Measurements from ENCODE around the gene MAN1C1.
"Not testable (repeated sequence)": the region's sequence is repeated elsewhere in the genome, so short reads cannot be mapped to it uniquely, and the experiment has no call there.

The MAN1C1 gene

DNA sequence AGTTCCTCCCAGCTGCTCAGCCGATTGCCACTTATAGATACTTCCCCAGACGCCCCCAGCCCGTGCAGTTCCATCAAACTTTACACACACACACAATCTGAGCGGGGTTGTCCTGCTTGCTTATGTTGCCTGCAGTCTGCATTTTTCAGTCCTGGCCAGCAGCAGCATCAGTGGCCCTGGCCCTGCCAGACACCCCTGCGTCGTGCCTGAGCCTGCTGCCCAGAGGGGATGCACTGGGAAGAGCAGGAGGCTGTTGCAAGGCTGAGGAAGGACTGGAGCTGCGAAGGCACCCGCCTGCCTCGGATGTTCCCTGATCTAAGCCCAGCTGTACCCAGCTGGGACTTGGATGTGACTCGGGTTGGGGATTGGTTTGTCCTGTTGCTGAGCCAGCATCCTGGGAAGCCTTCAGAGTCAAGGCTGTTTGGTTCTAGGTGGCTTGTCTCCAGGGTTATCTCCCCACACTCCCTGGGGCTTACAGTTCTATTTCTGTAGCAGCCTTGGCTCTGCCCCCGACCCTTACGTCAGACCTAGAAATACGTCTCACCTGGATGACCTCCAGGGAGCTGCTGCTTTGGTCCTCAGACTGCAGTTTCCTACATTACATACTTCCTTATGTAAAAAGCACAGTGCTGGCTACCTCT, 42.3 kb downstream of the MAN1C1 start:
- DNase-seq = no peak

DNA sequence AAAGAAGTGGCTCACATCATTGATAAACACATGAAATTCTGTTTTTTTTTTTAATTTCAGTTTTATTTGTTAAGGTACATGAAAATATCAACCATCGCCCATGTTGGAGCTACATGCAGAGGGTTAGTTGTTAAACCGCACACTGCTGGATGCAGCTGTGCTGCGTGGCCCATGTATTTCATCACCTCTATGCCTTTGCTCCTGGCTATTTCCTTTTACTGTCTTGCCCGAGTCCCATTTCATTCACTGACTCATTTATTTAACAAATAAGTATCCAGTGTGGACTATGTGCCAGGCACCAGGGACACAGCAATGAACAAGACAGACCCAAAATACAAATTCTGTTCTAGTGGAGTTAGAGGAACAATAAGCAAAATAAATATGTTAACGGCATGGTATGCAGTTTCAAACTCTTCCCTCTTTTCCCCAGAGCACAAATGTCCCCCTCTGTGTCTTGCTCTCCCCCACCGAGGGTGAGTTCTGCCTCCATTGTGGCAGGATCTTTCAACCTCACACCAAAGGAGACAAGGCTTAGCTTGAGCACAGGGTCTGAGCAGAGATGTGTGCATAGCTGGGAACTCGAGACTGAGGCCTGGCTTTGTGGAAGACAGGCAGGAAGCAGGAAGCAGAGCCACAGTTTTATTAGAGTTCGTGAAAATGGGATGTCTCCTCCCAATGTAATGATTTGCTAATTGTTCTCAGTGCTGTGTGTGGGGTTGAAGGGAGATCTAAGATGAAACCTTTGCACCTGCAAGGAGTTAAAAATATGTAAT, 44.6 kb downstream of the MAN1C1 start:
- DNase-seq = no peak

DNA sequence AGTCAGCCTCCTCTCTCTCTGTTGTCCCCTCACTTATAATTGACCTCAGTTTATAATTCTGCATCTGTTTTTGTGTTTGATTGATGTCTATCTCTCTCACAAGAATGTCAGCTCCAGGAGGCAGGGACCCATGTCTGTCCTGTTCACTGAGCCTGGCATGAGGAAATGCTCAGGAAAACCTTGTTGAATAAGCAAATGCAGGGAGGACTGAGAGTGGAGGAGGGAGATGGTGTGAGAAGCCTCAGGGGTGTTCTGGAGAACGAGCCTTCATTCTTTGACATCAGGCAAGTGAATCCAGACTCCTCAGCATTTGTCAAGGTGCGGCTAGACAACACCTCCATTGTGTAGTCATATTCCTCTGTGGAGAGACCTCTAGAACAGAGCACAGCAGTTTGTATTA, 45.5 kb downstream of the MAN1C1 start:
- DNase-seq = no peak

GRCh38 chr1:25662959-25663358, 46.4 kb downstream of the MAN1C1 start:
- not testable (repeated sequence) for DNase-seq

DNA sequence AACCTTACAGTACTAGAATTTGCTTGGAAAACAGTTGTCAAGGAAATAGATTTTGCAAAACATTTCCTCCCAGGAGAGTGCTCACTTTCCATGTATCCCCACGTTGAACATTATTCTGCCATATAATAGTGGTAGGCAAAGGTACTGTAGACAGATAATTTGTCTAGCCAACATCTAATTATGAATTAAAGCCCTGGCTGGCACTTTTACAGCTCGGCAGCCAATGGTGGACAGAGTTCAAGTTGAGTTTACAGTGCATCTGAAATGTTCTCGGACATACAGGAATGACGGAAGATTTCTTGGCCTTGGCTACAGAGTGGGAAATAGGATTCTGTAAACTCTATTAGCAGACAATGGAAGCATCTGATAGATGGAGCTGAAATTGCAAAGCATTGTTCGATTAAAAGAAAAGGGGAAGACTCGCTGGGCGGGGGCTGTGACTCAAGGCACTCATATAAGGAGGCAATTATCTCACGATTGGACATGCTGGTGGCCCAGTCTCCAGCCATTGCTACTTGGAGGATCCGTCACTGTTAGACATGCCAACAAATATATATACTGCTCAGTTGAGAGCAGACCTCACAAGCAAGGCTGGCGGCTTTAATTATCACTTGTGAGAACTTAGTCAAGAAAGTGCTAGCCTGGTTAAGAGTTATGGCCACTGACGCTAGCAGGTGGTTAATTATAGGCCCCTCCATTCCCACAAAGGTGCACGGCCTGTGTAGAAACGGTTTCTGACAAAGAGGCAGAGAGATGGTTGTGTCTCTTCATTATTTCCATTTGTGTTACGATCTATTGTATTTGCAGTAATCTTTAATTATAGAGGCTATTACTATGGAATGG, 48.0 kb downstream of the MAN1C1 start:
- DNase-seq = no peak

GRCh38 chr1:25666460-25666859, 49.9 kb downstream of the MAN1C1 start:
- no peak for DNase-seq

- DNase-seq = no peak
Observed at GRCh38 chr1:25668931-25669573, 52.5 kb downstream of the MAN1C1 start.

- DNase-seq = no peak
Observed at GRCh38 chr1:25669781-25670567, 53.4 kb downstream of the MAN1C1 start.

DNA sequence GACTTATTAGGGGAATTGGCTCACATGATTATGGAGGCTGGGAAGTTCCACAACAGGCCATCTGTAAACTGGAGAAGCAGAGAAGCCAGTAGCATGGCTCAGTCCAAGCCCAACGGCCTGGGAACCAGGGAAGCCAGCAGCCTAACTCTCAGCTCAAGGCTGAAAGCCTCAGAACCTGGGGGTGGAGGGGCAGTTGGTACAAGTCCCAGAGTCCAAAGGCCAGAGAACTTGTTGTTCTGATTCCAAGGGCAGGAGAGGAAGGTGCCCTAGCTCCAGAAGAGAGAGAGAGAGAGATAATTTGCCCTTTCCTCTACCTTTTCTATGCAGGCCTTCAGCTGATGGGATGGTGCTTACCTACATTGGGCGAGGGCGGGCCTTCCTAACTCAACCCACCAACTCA, 55.3 kb downstream of the MAN1C1 start:
- DNase-seq = no peak

DNA sequence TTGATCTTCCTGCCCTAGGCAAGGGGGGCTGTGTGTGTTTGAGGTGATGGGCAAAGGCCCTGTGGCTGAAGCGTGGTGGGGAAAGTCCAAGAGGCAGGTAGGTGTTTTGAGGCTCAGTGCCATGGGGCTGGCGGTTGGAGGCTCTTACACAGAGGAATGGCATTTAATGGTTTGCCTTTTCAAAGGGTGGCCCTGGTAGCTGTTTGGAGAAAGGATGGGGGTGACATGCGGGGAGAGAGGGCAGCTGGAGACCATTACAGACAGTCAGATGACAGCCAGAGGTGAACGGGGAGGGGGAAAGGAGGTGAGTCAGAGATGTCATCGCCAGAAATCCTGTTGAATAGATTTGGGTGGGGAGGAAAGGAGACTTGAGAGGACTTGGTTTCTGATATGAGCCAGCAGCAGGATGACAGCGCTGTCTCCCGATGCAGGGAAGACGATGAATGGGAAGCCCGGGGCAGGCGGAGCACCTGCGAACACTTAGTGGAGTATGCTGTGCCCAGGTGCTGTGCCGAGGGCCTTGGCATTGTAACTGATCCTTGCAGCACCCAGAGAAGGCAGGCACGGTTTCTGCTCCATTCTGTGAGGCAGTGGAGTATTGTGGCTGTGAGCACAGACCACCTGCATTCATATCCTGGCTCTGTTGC, 56.3 kb downstream of the MAN1C1 start:
- no peak for DNase-seq

GRCh38 chr1:25673456-25673855, 56.9 kb downstream of the MAN1C1 start:
- DNase-seq = no peak

- no peak for DNase-seq
Observed at GRCh38 chr1:25673962-25674806, 57.6 kb downstream of the MAN1C1 start.

GRCh38 chr1:25674807-25675084, 58.2 kb downstream of the MAN1C1 start:
- no peak for DNase-seq

DNA sequence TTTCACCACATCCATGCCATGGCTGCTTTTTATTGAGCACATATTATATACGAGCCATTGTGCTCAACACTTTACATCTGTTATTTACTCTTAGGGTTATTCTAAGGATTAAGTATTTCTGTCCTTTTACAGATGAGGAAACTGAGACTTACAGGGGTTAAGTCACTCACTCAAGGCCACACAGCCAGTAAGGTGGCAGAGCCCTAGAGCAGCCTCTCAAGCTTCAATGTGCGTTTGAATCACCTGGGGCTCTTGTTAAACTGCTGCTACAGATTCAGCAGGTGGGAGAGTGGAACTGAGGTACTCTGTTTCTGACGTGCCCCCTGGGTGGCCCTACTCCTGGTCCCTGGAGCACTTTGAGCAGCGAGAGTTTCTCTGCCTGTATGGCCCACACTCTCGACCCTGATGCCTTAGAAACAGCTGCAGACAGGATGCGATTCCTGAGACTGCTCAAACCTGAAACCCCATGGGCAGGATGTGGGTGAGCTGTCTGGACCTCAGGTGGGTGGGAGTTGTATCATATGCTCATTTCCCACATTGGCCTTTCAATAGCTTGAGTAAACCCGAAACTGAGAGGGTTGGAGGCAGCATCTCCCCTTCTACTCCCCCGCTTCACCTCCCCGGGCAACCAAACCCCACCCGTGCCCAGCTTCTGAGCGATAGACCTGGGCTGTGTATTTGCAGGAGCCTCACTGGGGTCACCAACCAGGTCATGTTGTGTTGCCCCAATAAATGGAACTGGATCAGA, 59.3 kb downstream of the MAN1C1 start:
- peak; percentile 63 for DNase-seq

DNA sequence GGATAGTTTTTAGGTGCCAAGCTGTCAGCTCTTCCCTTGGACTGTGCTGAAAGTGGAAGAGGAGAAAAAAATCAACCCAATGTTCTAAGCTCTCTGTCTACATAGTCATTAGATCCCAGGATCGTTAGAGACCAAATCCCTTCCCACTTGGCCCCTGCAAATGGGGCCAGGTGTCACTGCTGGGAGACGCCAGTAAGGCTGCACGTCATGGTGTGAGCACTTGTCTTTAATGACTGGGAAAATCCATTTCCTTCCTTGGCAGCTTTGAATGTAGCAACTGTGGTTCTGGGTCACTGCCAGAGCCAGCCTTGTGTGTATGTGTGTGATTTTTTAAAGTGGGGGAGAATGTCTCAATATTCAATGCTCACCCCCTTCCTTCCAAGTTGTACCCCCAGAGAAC, 59.9 kb downstream of the MAN1C1 start:
- DNase-seq = no peak

- no peak for DNase-seq
Observed at GRCh38 chr1:25677193-25677773, 60.7 kb downstream of the MAN1C1 start.

- no peak for DNase-seq
Observed at GRCh38 chr1:25679171-25679570, 62.6 kb downstream of the MAN1C1 start.

- no peak for DNase-seq
Observed at GRCh38 chr1:25680701-25681100, 64.1 kb downstream of the MAN1C1 start.

- no peak for DNase-seq
Observed at GRCh38 chr1:25682059-25682601, 65.5 kb downstream of the MAN1C1 start.

DNA sequence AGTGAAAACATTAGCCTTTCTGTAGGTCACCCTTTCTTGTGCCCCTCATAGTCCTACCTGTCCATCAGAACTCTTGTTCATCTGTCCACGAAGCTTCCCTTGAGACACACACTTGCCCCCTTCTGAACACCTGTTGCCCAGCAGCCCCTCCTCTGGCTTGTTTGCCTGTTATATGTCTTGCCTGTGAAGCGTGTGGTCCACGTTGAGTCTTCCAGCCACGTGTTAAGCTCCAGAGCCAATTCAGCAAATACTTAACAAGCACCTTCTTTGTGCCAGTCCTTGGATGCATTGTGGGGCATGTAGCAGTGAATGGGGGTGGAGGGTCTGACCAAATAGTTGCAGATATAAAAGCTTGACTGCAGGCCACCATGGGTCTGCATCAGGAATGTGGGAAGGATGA, 66.6 kb downstream of the MAN1C1 start:
- no peak for DNase-seq

Measured in activated T-cell treated with anti-CD3 and anti-CD28 coated beads, Interleukin-2, amount 50 U/mL, for 1 hour (primary cell).